Psoas muscle (tissue), 8 donors: ENCODE data around the gene GRID2. TPM values are rescaled to one million over a fixed set of nuclear protein-coding genes. Genes with fewer than 3 reads are reported as not detected.

ENCODE experiments used
- ATAC-seq, 4 donors: fragments of 200-7000 bp; cut with Tn5 transposase; one replicate each; pipeline ENCODE4 v1.9.1; 2020; ENCODE audit warnings: moderate library complexity in 3 of 4, mild to moderate bottlenecking in 2 of 4
- DNase-seq, 2 donors: peaks; one replicate each; pipeline ENCODE4 v3.0.0-alpha.2; 2020
- H3K27ac ChIP-seq: fragments of 200-600 bp; one replicate; pipeline ENCODE4 v1.8.0; 2022
- H3K27me3 ChIP-seq, 3 donors: fragments of 200-600 bp in 1 of 3; one replicate each; pipeline versions ENCODE4 v1.6.1 to v1.8.0; 2013 to 2022; ENCODE audit warnings: low read length in 2 of 3, mild to moderate bottlenecking in 2 of 3, moderate library complexity in 1 of 3; ENCODE audit not compliant: insufficient read depth in 3 of 3
- H3K36me3 ChIP-seq, 2 donors: fragments of 200-600 bp in 1 of 2; one replicate each; pipeline versions ENCODE4 v1.6.1 to v1.8.0; 2013 to 2022; ENCODE audit warnings: low read depth in 1 of 2, mild to moderate bottlenecking in 1 of 2, moderate library complexity in 1 of 2; ENCODE audit not compliant: insufficient read depth in 1 of 2
- H3K4me1 ChIP-seq: fragments of 200-600 bp; one replicate; pipeline ENCODE4 v1.8.0; 2022
- H3K4me3 ChIP-seq: fragments of 200-600 bp; one replicate; pipeline ENCODE4 v1.8.0; 2022; ENCODE audit warnings: mild to moderate bottlenecking
- H3K9me3 ChIP-seq: fragments of 200-600 bp; one replicate; pipeline ENCODE4 v1.8.0; 2022
- WGBS, 3 donors: extraction: QIAGEN DNeasy Blood & Tissue Kit; methylation state at CpG; one replicate each; pipeline versions ENCODE4 v1.1.6 to v1.1.7; 2013; 5-methylcytosine and 5-hydroxymethylcytosine counted together
- intact Hi-C, 2 donors: fragments of 100-400 bp; cut with DNase I; formaldehyde crosslinking; loops; one replicate each; pipeline versions ENCODE4 v1.11.0 to v1.14.2; 2022
- polyA plus RNA-seq, 3 donors: library from polyadenylated mRNA; stranded (reverse); fragments of 200-250 nt; gene quantifications; one replicate each; pipeline ENCODE4 v1.2.3, GENCODE V29; 2013
- total RNA-seq, 4 donors: library from RNA; stranded (reverse); fragmentation: NEBNext Ultra II Directional in 2 of 4; extraction: Animal tissue kit (Norgen Biotek cat#: 25700) in 2 of 4; gene quantifications; one replicate each; pipeline versions ENCODE4 v1.2.1 to v1.2.4, GENCODE V29; 2021 to 2023
- TF ChIP-seq, protein P1 (sequence below): fragments of 200-600 bp; IDR thresholded peaks from one replicate; pipeline ENCODE4 v1.8.0; 2022; ENCODE audit warnings: antibody characterized with exemption
- donor health status: healthy with polysubstance abuse.
- donor health status: DM: no; HTN: no; CAD: no; lungs with moderate emphysema.
- donor health status: Bipolar disorder and iron deficiency.
- donor health status: healthy.
- donor health status: DM: yes; HTN: yes; CAD: no.
- donor health status: DM: no; HTN: no; CAD: no.
- donor health status: DM: no; HTN: no; CAD: no.
- donor health status: DM: yes; HTN: yes; CAD: no.

The GRID2 gene
- total and polyA plus RNA-seq, 7 donors = not detected

GRCh38 chr4:93809773-93810172 is 1506.0 kb downstream of the GRID2 start:
- no peaks in the 10 kb centered on the region for H3K27me3 ChIP-seq
- no peak for DNase-seq
- no peak overlapping the region for H3K27ac ChIP-seq

DNA sequence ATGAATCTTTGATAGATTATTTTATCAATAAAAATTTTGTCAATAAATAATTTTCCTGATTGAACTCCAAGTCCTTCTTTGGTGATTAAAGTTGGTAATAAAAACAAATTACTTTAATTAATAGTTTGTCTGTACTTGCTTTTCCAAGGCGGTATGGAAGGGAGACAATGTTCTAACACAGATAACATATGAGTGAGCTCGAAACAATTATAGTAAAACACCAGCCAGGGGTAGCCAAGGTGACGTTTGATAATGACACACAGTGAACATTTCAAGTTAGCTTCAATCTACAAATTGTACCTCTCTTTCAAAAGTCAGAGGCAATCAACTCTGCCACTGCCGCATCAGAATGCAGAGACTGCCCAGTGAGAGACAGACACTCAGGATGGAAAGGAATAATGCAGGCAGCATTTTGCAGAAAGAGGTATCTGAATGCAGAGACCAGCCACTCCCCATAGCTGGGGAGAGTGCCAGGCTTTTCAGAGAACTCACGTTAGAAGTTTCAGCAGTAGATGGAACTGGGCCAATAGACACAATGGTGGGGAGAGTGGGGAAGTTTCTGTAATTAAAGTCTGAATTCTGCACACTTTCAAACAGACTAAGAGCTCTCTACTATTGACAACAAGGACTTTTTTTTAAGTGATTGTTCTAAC is 1506.7 kb downstream of the GRID2 start:
- H3K27me3 ChIP-seq = no peaks in the 10 kb centered on the region
- H3K9me3 ChIP-seq = no peaks in the 10 kb centered on the region
- H3K27ac ChIP-seq = no peak overlapping the region
- no peaks in the 10 kb centered on the region for H3K4me1 ChIP-seq
- no peak overlapping the region for H3K4me3 ChIP-seq
- intact Hi-C loops = no loop called here
- no peak for DNase-seq
- H3K36me3 ChIP-seq = no peaks in the 10 kb centered on the region
- WGBS, 3 donors = 41 to 58% (median 51%) methylated on average over 5 of the region's 5 CpGs
- ATAC-seq = no peak
- TF ChIP-seq, protein P1, sequence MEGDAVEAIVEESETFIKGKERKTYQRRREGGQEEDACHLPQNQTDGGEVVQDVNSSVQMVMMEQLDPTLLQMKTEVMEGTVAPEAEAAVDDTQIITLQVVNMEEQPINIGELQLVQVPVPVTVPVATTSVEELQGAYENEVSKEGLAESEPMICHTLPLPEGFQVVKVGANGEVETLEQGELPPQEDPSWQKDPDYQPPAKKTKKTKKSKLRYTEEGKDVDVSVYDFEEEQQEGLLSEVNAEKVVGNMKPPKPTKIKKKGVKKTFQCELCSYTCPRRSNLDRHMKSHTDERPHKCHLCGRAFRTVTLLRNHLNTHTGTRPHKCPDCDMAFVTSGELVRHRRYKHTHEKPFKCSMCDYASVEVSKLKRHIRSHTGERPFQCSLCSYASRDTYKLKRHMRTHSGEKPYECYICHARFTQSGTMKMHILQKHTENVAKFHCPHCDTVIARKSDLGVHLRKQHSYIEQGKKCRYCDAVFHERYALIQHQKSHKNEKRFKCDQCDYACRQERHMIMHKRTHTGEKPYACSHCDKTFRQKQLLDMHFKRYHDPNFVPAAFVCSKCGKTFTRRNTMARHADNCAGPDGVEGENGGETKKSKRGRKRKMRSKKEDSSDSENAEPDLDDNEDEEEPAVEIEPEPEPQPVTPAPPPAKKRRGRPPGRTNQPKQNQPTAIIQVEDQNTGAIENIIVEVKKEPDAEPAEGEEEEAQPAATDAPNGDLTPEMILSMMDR = no peak

More at GRCh38 chr4:93809773-93810172, 1506.0 kb downstream of the GRID2 start:
- H3K4me3 ChIP-seq = no peak overlapping the region
- no peaks in the 10 kb centered on the region for H3K9me3 ChIP-seq
- intact Hi-C loops = no loop called here
- H3K36me3 ChIP-seq = no peaks in the 10 kb centered on the region
- WGBS, 3 donors = 44 to 66% (median 50%) methylated on average over 4 of the region's 4 CpGs
- TF ChIP-seq, protein P1 = no peak
- H3K4me1 ChIP-seq = no peaks in the 10 kb centered on the region
- no peak for ATAC-seq

DNA sequence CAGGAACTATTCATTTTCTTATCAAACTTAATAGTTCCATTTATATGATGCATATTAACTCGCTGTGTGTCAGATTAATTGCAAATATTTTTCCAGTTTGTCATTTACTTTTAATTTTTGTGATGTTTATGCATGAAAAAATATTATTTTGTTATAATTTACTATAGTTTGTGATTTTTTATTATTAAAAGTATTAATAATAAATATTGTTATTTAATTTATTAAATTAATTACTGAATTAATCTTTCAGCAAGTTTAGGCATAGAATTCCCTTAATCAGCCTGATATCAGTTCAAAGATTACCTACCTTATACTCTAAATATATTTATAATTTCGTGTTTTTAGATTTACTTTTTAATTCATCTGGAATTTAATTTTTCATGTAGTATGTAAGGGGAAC is 1509.3 kb downstream of the GRID2 start:
- TF ChIP-seq, protein P1 = no peak
- Histone ChIP-seq H3K4me3 (no peak overlapping the region), H3K4me1 (no peaks in the 10 kb centered on the region), H3K36me3 (no peaks in the 10 kb centered on the region), H3K27ac (no peak overlapping the region), H3K27me3 (no peaks in the 10 kb centered on the region), H3K9me3 (no peaks in the 10 kb centered on the region)
- intact Hi-C loops = no loop called here
- ATAC-seq (no peak), DNase-seq (no peak)
- 79 to 90% (median 82%) methylated on average over 2 of the region's 2 CpGs for WGBS, 3 donors

- intact Hi-C loops = no loop called here
- TF ChIP-seq, protein P1 = no peak
- no peak for ATAC-seq
- no peaks in the 10 kb centered on the region for H3K27me3 ChIP-seq
- WGBS, 3 donors = 71 to 83% (median 82%) methylated on average over 3 of the region's 3 CpGs
- H3K4me3 ChIP-seq = no peak overlapping the region
- H3K27ac ChIP-seq = no peak overlapping the region
- no peak for DNase-seq
- H3K9me3 ChIP-seq = no peaks in the 10 kb centered on the region
- no peaks in the 10 kb centered on the region for H3K36me3 ChIP-seq
- no peaks in the 10 kb centered on the region for H3K4me1 ChIP-seq
Measured at GRCh38 chr4:93814141-93814540, 1510.4 kb downstream of the GRID2 start.

DNA sequence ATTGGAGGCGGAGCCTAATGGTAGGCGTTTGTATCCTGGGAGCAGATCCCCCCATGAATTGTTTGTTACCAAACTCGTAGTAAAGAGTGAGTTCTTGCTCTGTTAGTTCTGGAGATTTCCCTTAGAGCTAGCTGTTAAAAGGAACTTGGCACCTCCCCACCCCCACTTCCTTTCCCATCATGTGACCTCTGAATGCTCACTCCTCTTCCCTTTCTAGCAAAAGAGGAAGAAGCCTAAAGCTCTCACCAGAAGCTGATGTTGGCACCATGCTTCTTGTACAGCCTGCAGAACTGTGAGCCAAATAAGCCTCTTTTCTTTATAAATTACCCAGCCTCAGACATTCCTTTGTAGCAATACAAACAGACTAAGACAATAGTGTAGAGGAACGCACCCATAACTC is 1511.0 kb downstream of the GRID2 start:
- Histone ChIP-seq H3K4me3 (no peak overlapping the region), H3K9me3 (no peaks in the 10 kb centered on the region), H3K4me1 (no peaks in the 10 kb centered on the region), H3K27ac (no peak overlapping the region), H3K36me3 (no peaks in the 10 kb centered on the region), H3K27me3 (no peaks in the 10 kb centered on the region)
- intact Hi-C loops = no loop called here
- ATAC-seq (no peak), DNase-seq (peak in 1 of 2 donors; percentile 23)
- WGBS, 3 donors = 30 to 52% (median 50%) methylated on average over 4 of the region's 4 CpGs
- TF ChIP-seq, protein P1 = no peak
